ENCODE measurements around the gene CLEC7A.

The CLEC7A gene

GRCh38 chr12:10113920-10114319, 16.1 kb downstream of the CLEC7A start:
- in situ Hi-C loops (cut with HindIII; ENCODE audit: low pct_ligation_motif_present, low sequenced_read_pairs): no loop called here
- no peak overlapping the region for H3K27ac ChIP-seq
- H3K27me3 ChIP-seq (replicated peaks): no peaks in the 10 kb centered on the region
- H3K4me3 ChIP-seq (ENCODE audit: low read depth, low read length): no peak overlapping the region
- no peak for TF ChIP-seq CTCF (IDR thresholded peaks at IDR 0.05; ENCODE audit: low read depth, low read length, missing control alignments)
- DNase-seq: no peak
- H3K36me3 ChIP-seq (replicated peaks): no peaks in the 10 kb centered on the region

GRCh38 chr12:10113075-10113474, 16.9 kb downstream of the CLEC7A start:
- DNase-seq: no peak
- H3K27me3 ChIP-seq (replicated peaks): no peaks in the 10 kb centered on the region
- in situ Hi-C loops (cut with HindIII; ENCODE audit: low pct_ligation_motif_present, low sequenced_read_pairs): no loop called here
- H3K36me3 ChIP-seq (replicated peaks): no peaks in the 10 kb centered on the region
- H3K4me3 ChIP-seq (ENCODE audit: low read depth, low read length): no peak overlapping the region
- H3K27ac ChIP-seq: no peak overlapping the region
- no peak for TF ChIP-seq CTCF (IDR thresholded peaks at IDR 0.05; ENCODE audit: low read depth, low read length, missing control alignments)

- no peak for TF ChIP-seq CTCF (IDR thresholded peaks at IDR 0.05; ENCODE audit: low read depth, low read length, missing control alignments)
- H3K27ac ChIP-seq: no peak overlapping the region
- H3K27me3 ChIP-seq (replicated peaks): no peaks in the 10 kb centered on the region
- no peaks in the 10 kb centered on the region for H3K36me3 ChIP-seq (replicated peaks)
- no peak overlapping the region for H3K4me3 ChIP-seq (ENCODE audit: low read depth, low read length)
- in situ Hi-C loops (cut with HindIII; ENCODE audit: low pct_ligation_motif_present, low sequenced_read_pairs): no loop called here
- no peak for DNase-seq
These were observed 18.5 kb downstream of the CLEC7A start for GRCh38 chr12:10111451-10111850.

GRCh38 chr12:10110256-10110844, 19.6 kb downstream of the CLEC7A start:
- in situ Hi-C loops (cut with HindIII; ENCODE audit: low pct_ligation_motif_present, low sequenced_read_pairs): no loop called here
- no peaks in the 10 kb centered on the region for H3K27me3 ChIP-seq (replicated peaks)
- no peak overlapping the region for H3K4me3 ChIP-seq (ENCODE audit: low read depth, low read length)
- no peak for DNase-seq
- no peak for TF ChIP-seq CTCF (IDR thresholded peaks at IDR 0.05; ENCODE audit: low read depth, low read length, missing control alignments)
- no peaks in the 10 kb centered on the region for H3K36me3 ChIP-seq (replicated peaks)
- no peak overlapping the region for H3K27ac ChIP-seq

- no peak overlapping the region for H3K4me3 ChIP-seq (ENCODE audit: low read depth, low read length)
- in situ Hi-C loops (cut with HindIII; ENCODE audit: low pct_ligation_motif_present, low sequenced_read_pairs): no loop called here
- H3K27me3 ChIP-seq (replicated peaks): no peaks in the 10 kb centered on the region
- no peak overlapping the region for H3K27ac ChIP-seq
- no peaks in the 10 kb centered on the region for H3K36me3 ChIP-seq (replicated peaks)
- no peak for DNase-seq
- TF ChIP-seq CTCF (IDR thresholded peaks at IDR 0.05; ENCODE audit: low read depth, low read length, missing control alignments): no peak
These were observed 27.7 kb downstream of the CLEC7A start for GRCh38 chr12:10102322-10102721.

GRCh38 chr12:10101648-10102220, 28.3 kb downstream of the CLEC7A start:
- DNase-seq: no peak
- TF ChIP-seq CTCF (IDR thresholded peaks at IDR 0.05; ENCODE audit: low read depth, low read length, missing control alignments): no peak
- Histone ChIP-seq H3K27ac (no peak overlapping the region), H3K27me3 (replicated peaks) (no peaks in the 10 kb centered on the region), H3K4me3 (ENCODE audit: low read depth, low read length) (no peak overlapping the region), H3K36me3 (replicated peaks) (no peaks in the 10 kb centered on the region)
- in situ Hi-C loops (cut with HindIII; ENCODE audit: low pct_ligation_motif_present, low sequenced_read_pairs): no loop called here

Data from brain microvascular endothelial cell (primary cell).